Measurements from ENCODE around the gene PTBP1.

DNA sequence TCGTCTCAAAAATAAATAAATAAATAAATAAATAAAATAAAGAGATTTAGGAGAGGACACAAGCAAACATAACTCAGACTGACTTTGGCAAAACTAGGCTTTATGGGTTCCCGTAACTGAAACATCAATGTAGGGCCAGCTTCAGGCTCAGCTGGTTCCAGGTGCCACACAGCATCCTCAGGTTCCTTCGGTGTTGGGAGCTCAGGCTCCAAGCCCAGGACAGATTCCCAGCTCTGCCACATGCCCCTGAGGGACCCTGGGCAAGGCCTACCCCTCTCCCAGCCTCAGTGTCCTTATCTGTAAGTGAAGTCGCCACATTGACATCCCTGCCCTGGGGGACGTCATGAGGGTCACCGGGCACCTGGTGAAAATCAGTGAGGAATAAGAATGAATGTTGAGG, 27.6 kb upstream of the PTBP1 start:
- TF ChIP-seq ZNF274 (IDR thresholded peaks at IDR 0.05; ENCODE audit: low read depth, low read length) (no peak), YY1 (IDR thresholded peaks at IDR 0.05; ENCODE audit: insufficient read depth, insufficient read length) (no peak), SUZ12 (IDR thresholded peaks at IDR 0.05; ENCODE audit: extremely low read depth, insufficient read depth, insufficient read length) (no peak)
